GM21825 (cell line): Measurements from ENCODE around the gene NMT1.
"Not testable (repeated sequence)": the region's sequence is repeated elsewhere in the genome, so short reads cannot be mapped to it uniquely, and the experiment has no call there.

Source experiments
- ATAC-seq: cut with Tn5 transposase; IDR thresholded peaks from one replicate; pipeline ENCODE4 v1.9.1; 2021; ENCODE audit warnings: mild to moderate bottlenecking, moderate library complexity; ENCODE audit not compliant: unreplicated experiment

Gene NMT1

DNA sequence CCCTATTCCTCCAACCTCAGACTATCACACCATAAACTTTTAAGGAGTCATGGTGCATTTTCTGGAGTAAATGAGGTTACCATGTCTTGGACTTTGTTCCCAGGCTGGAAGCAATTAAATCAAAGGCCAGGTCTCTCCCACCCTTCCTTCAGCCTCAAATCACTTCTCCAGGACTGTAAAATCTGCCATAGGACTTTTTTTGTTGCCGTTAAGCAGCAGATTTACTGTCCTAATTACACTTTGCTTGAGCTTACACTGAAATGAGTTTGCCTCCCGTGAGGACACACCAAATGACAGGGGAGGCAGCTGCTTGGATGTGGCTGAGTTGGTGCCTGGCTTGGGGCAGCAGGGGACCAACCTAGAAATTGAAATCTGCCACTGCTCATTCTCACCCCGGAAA, 24.4 kb upstream of the NMT1 start:
- no peak for ATAC-seq

DNA sequence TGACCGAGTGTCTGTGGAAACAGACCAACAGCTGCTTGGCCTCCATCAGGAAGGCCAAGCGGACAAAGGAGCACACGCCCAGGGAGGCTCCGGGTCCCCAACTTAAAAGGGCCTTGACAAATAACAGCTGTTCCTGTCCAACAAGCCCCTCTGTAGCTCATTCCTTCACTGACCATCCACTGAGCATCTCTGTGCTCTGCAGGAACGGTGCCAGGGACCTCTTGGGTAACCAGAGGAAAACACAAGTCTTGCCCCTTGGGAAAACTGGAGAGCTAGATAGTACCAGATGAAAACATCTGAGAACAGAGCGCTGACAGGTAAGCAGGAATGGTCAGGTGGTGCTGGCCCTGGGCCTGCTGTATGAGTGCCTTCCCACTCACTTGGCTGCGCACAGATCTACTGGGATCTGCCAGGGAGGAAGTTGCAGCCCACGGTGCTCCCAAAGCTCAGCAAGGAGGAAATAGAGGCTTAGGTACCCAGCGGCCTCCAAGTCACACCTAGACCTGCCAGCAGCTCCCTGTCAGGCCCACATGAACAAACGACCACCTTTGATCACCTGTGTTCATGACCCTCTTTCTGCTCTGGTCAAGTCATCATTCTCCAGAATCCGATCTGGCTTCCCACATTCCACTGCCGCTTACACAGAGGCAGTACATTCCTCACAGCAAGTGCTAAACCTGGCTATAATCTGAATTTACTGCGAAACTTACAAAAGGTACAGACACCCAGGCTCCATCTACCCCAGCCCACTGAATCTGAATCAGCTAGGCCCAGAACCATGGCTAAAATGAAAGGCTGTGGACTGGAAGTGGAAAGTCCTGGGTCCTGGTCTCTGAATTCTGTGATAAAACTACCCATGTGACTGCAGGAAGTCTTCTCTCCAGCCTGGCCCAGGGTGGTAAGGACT, 22.1 kb upstream of the NMT1 start:
- no peak for ATAC-seq

GRCh38 chr17:45040459-45040858, 20.7 kb upstream of the NMT1 start:
- ATAC-seq, result no peak

GRCh38 chr17:45042346-45043120, 18.6 kb upstream of the NMT1 start:
- ATAC-seq, result no peak

DNA sequence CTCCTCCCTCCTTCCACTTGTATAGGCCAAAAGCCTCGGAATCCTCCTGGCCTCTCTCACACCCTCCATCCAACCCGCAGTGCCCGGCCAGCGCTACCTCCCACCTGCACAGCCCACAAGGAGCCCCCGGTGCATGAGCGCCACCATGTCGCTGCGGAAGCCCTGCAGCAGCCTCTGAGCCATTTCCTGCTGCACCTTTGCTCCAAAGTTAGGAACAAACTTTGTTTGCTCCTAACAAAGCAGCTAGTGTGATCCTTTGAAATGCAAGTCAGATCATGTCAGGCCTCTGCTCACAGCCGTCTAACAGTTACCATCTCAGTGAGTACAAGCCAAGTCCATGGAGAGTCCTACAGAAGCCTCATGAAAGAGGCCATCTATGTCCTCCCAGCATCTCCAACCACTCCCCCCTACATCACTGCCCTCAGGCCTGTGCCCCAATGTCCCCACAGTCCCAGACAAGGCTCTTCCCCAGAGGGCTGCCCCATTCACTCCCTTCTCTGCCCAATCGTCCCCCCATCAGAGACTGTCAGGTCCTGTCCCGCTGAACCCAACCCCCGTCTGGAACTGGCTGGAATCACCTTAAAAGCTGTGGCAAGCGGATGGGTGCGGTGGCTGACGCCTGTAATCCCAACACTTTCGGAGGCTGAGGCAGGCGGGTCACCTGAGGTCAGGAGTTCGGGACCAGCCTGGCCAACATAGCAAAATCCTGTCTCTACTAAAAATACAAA, 17.1 kb upstream of the NMT1 start:
- no peak for ATAC-seq

DNA sequence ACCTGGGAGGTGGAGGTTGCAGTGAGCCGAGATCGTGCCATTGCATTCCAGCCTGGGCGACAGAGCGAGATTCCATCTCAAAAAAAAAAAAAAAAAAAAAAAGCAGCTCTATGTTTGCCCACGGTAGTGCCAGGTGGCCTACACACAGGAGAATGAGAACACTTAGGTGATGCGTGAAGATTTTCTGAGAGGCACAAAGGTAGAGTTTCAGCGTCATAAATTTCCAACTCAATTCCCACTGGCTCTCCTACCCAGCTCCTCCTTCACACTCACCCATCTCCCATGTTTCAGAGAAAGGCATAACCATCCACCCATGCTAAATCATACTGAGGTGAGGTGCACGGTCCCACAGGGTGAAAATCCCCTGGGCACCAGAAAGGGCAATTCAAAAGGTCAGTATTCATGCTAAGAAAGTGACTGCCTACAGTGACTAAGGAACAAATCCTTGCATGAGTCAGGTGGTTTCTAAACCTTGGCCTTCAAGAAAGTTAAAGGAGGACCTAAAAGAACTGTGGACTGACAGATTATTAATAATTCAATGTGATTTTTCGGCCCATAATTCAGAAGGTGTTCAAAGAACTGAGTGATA, 14.5 kb upstream of the NMT1 start:
- no peak for ATAC-seq

DNA sequence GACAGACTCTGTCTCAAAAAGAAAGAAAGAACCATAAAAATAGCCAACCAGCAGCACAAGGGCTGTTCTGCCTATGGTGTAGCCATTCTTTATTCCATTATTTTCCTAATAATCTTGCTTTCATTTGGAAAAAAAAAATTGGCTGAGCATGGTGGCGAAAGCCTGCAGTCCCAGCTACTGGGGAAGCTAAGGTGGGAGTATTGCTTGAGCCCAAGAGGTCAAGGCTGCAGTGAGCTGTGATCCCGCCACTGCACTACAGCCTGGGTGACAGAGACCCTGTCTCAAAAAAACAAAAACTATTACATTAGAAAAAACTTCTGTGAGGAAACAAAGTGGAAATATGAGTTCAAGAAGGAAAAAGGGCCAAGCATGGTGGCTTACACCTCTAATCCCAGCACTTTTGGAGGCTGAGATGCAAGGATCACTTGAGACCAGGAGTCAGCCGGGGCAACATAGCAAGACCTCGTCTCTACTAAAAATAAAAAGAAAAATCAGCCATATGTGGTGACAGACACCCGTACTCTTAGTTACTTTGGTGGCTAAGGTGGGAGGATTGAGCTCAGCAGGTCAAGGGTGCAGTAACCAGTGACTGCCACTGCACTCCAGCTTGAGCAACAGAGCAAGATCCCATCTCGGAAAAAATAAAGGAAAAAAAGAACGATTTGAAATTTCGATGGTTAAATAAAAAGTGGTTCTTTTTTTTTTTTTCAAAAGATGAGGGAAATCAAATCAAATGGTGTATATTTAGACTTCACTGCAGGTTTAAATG, 12.1 kb upstream of the NMT1 start:
- no peak for ATAC-seq

DNA sequence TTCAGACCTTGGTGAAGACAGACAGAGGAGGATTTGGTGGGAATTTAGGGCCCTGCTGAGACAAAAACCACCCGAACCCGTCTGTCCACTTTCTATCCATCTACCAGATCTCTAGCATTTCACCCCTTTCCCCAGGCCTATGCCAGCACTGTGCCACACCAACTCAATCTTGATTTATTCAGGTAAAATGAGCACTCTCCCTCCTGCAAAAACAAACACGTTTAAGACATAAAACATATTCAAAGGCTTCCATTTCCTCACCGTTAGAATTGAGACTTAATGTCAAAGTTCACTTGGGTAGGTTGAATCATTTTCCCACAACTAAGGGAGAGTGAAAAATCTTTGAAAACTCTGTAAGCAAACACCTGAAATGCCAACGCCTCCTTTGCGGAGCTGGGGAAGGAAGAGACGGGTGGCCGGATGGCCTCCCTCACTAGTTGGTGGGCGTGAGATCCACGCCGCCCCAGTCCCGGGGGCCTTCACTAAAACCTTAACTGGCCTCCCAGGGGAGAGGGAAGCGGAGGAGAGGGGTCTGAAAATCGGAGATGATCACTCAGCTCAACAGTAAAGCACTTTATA, 10.5 kb upstream of the NMT1 start:
- ATAC-seq, result no peak

- ATAC-seq, result peak; percentile 92
These were observed 9.9 kb upstream of the NMT1 start, which contains the start of gene DCAKD for GRCh38 chr17:45051060-45051719. Gene DCAKD (minus strand): TSS chr17:45051632. CDS start chr17:45034885, 16,747 bp downstream.

- ATAC-seq, result not testable (repeated sequence)
These were observed 9.4 kb upstream of the NMT1 start for GRCh38 chr17:45051720-45052051.

DNA sequence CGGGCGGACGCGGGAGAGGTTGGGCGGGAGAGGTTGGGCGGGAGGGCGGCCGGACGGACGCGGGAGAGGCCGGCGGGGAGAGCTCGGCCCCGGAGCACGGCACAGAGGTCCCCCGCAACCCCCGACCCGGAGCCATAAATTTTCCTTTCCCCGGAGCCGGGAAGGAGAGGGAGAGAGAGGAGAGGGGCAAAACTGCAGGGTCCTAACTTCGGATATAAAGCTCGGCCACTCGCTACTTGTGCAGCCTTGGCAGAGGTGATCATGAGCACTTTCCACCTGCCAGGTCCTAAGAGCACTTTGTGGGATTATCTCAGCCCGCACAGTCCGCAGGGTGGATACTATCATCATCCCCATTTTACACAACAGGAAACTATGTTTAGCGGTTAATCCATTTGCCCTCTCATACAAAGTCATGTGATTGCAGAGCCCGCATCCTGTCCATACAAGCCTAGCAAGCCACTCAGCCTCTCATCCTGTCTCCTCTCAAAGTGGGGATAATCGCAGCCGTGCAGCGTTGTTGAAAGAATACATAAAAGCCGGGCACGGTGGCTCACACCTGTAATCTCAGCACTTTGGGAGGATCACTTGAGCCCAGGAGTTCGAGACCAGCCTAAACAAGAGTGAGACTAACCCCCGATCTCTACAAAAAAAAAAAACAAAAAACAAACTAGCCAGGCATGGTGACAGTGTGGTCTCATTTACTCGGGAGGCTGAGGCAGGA, 8.9 kb upstream of the NMT1 start:
- ATAC-seq, result no peak

DNA sequence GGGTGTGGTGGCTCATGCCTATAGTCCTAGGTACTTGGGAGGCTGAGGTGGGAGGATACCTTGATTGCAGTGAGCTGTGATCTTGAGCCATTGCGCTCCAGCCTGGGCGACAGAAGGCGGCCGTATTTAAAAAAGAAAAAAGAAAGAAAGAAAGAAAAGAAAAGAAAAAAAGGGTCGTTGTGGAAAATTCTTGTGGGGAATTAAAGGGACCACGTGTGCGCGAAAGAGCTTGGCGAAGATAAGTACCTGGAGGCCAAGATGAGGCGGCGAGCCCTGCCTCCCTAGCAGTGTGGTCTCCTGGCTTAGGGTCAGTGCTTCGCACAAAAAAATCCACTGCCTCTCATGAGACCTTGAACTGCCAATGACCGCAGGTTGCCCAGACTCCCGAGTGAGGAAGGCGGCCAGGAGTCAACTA, 728 bp upstream of the NMT1 start:
- ATAC-seq, result no peak

- ATAC-seq, result no peak
These were observed 589 bp downstream of the NMT1 start for GRCh38 chr17:45061606-45062205.

- no peak for ATAC-seq
These were observed 2.1 kb downstream of the NMT1 start for GRCh38 chr17:45063198-45063597.

- ATAC-seq, result no peak
These were observed 6.5 kb downstream of the NMT1 start for GRCh38 chr17:45067637-45068036.

- ATAC-seq, result no peak
These were observed 8.9 kb downstream of the NMT1 start for GRCh38 chr17:45070001-45070400.

DNA sequence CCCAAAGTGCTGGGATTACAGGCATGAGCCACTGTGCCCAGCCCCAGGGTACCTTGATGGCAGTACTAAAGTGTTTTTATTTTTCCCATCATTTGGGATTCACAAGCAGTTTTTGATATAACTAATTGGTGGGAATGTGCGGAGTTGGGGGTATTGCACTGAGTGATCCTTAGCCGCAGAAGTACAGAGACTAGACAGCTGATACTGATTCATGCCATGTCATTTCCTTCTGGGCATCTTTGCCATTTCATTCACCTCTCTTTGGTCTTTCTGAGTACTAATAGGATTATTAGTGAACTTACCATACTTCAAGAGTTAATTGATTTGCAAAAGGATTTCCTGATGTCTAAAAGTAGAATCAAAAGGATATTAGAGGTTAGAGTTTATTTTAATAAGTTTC, 9.7 kb downstream of the NMT1 start:
- no peak for ATAC-seq

GRCh38 chr17:45073414-45074070, 12.4 kb downstream of the NMT1 start:
- no peak for ATAC-seq
